Hindlimb muscle (tissue), 1 donor: ENCODE results near the gene CCL19. TPM values are rescaled to one million over a fixed set of nuclear protein-coding genes. Genes with fewer than 3 reads are reported as not detected.

Source experiments
- DNase-seq: peaks from one replicate; pipeline ENCODE4 v3.0.0-alpha.2; 2013
- polyA plus RNA-seq: library from polyadenylated mRNA; unstranded; fragments of 120-200 nt; gene quantifications from one replicate; pipeline ENCODE4 v1.2.1, GENCODE V29; 2013; ENCODE audit not compliant: insufficient read length

CCL19 gene
- polyA plus RNA-seq, 1 donor: not detected

DNA sequence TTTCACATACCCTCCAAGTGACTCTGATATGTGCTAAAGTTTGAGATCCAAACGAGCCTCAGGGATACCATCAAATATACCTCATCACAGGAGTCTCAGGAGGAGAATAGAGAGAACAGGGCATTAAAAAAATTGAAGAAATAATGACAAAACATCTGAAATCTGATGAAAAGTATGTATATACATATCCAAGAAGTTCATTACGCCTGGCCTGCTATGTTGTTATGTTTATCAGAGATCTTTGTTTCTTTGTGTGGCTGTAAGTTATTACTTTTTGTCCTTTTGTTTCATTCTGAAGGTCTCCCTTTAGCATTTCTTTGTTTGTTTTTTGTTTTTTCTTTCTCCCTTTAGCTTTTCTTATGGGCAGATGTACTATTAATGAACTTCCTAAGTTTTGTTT is 2.5 kb upstream of the CCL19 start:
- DNase-seq: no peak

GRCh38 chr9:34691936-34692315 is 850 bp upstream of the CCL19 start:
- DNase-seq: no peak

DNA sequence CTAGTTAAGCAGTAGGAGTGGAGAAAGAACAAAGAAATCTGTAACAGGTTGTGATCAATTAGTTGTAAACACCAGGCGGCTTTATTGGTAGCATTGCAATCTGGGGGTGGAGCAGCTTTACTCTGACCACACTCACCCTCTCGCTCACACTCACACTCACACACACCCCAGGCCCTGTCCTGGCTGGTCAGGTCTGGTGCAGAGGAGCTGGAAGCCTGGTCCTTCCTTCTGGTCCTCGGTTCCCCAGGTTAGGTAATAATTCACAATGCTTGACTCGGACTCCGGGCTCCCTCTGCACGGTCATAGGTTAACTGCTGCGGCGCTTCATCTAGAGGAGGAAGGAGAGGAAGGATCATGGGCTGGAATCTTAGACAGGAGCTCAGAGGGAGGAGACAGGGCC is 1.6 kb downstream of the CCL19 start:
- no peak for DNase-seq

GRCh38 chr9:34689116-34689470 is 2.0 kb downstream of the CCL19 start:
- no peak for DNase-seq

GRCh38 chr9:34688329-34689115 is 2.6 kb downstream of the CCL19 start:
- no peak for DNase-seq

GRCh38 chr9:34687276-34688030 is 3.6 kb downstream of the CCL19 start:
- DNase-seq: no peak

GRCh38 chr9:34686732-34687131 is 4.3 kb downstream of the CCL19 start:
- DNase-seq: no peak

- no peak for DNase-seq
Observed at GRCh38 chr9:34686231-34686630, 4.8 kb downstream of the CCL19 start.

DNA sequence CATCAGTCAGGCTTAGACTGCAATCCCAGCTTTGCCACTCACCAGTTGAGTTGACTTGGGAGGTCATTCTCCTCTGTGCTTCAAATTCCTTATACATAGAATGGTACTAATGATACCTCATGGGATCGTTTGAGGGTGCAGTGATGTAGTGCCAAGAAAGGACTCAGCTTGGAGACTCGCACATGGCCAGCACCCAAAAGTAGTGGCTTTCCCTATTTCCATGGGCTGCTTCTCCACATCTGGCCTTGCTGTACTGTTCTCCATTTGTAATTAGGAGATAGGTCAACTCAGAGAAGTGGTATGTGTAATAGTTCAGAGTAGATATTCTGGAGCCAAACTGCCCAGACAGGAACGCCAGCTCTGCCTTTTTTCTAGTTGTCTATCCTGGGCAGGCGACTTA is 5.5 kb downstream of the CCL19 start:
- no peak for DNase-seq

DNA sequence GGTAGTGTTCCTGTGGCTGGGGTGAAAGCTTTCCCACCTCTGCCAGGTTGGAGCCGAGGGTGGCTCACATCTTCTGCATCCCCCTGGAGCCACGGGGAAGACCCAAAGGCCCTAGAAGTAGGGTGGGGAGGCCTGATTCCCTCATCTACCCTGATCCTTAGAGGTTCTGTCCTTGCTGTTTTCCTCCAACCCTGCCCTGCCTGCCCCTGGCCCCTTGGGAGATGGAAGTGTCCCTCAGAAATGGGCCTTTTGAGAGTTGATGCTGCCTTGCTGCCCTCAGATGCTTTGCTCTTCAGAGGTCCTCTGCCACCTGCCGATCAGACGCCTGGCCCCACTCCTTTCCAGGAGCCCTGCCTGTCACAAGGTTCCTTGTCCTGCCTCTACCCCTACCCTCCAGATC is 6.3 kb downstream of the CCL19 start:
- no peak for DNase-seq

- no peak for DNase-seq
Observed at GRCh38 chr9:34684145-34684544, 6.9 kb downstream of the CCL19 start.

DNA sequence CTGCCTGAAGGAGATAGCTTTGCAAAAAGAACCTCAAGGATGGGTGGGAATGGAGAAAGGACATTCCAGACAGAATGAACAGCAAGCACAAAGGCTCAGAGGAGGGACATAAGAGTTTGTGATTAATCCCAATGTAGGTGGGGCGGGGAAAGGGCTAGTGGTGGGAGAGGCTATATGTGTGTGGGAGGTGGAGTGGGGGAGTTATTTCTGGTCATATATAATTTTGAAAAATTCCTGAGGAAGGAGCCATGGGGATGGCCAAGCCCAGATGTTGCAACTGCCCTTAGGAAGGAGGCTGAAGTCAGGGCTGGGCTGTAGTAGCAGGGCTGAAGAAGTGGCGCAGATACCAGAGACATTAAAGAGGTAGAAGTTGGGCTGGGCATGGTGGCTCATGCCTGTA is 15.2 kb downstream of the CCL19 start:
- DNase-seq: no peak

DNA sequence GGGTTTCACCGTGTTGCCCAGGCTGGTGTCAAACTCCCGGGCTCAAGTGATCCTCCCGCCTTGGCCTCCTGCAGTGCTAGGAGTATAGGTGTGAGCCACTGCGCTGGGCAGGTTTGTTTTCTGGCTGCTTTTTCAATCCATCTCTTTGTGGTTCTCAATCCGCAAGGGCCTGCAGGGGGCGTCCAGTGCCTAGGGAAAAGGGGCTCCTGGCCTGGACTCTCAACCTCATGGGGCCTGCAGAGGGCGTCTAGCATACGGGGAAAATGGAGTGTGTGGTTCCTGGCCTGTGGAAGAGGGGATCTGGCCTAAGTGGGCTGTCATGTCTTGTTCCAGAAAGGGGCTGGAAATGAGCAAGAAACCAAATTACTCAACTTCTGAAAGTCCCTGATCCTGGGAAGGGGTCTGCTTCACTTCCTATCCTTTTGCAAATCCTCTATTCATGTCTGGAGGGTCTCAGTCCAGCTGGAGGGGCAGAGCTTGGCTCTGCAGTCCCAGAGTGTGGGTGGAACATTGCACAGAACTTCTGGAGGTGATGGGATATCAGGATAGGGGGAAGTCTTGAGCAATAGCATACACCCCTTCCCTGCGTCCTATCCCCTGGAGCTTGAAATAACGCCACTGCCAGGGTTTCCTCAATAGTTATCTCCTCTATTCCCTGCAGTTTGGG is 15.9 kb downstream of the CCL19 start:
- DNase-seq: no peak

GRCh38 chr9:34674440-34674839 is 16.6 kb downstream of the CCL19 start:
- no peak for DNase-seq

- no peak for DNase-seq
Observed at GRCh38 chr9:34671307-34671706, 19.8 kb downstream of the CCL19 start.

GRCh38 chr9:34669809-34670562 is 21.1 kb downstream of the CCL19 start:
- DNase-seq: no peak

GRCh38 chr9:34665381-34666250 is 25.5 kb downstream of the CCL19 start:
- peak; percentile 94 for DNase-seq

DNA sequence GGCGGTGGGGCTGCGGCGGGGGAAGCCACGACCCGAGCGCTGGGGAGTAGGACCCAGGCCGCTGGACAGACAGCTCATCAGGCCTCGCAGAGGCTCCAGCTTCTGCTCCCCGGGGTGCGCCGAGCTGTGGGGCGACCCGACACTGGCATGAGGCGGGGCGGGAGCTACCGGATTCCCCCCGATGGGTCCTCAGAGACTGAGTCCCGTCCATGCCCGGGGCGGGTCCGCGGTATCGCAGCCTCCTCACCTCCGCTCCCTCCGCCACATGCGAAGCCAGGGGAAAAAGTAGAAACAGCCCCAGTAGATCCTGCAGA is 26.1 kb downstream of the CCL19 start:
- DNase-seq: no peak

DNA sequence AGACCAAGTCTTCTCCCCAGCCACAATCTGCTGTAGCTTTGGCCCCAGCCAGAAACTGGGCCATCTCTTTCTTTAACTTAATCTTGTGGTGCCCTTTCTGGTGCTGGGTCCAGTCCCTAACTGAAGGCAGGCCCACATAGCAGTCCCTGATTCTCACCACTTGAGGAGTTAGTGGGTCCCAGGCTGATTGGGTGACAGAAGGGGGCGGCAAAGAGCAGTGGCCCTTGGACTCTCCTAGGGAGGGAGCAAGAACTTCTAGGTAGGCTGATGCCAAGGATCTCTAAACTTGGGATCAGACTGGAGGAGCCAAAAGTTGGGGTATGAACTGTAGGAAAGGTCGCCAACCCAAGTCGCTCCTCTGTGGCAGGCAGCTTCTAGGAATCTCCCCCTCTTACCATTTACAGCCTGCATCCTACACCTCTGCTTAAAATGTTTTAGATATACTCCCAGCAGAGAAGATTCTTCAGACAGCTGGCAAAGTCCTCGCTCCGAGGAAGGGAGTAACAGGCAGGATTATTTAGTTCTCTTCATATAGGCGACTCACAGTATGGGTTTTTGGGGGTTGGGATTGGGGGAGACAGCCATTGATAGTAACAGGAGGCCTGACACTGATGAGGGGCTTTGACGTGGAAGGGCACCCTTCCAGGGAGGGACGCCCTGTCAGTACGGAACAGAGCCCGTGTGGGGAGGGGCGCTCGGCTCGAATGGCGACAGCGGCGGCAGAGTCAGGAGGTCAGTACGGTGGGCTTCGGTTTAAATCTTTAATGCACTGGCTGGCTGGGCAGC is 26.6 kb downstream of the CCL19 start:
- peak; percentile 72 for DNase-seq

DNA sequence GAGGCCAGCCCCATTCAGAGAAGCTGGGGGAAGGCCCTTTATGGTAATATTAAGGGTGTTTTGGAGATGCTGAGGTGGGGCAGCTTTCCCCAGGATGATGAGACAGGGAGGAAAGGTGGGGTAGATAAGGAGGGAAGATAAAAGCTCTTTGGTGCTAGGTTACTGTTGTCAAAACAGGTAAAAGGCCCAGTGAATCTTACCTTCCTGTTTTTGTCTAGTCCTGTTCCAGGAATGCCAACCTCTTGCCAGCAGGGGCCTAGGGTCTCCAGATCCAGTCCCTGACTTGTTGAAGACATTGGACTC is 27.8 kb downstream of the CCL19 start:
- no peak for DNase-seq

GRCh38 chr9:34662526-34663302 is 28.4 kb downstream of the CCL19 start, which contains the start of gene CCL27:
CCL27 (minus strand) TSS chr9:34662657; CDS start chr9:34662633, 24 bp downstream.
- DNase-seq: no peak
